ENCODE data around the gene BRWD1.

GRCh38 chr21:39182484-39183271, 130.8 kb downstream of the BRWD1 start:
- TF ChIP-seq, protein P1, sequence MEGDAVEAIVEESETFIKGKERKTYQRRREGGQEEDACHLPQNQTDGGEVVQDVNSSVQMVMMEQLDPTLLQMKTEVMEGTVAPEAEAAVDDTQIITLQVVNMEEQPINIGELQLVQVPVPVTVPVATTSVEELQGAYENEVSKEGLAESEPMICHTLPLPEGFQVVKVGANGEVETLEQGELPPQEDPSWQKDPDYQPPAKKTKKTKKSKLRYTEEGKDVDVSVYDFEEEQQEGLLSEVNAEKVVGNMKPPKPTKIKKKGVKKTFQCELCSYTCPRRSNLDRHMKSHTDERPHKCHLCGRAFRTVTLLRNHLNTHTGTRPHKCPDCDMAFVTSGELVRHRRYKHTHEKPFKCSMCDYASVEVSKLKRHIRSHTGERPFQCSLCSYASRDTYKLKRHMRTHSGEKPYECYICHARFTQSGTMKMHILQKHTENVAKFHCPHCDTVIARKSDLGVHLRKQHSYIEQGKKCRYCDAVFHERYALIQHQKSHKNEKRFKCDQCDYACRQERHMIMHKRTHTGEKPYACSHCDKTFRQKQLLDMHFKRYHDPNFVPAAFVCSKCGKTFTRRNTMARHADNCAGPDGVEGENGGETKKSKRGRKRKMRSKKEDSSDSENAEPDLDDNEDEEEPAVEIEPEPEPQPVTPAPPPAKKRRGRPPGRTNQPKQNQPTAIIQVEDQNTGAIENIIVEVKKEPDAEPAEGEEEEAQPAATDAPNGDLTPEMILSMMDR (IDR thresholded peaks at IDR 0.05 in 8 of 11, conservative IDR thresholded peaks at IDR 0.05 in 3 of 11) = no peak
- TF ChIP-seq POLR2A (IDR thresholded peaks at IDR 0.05) = no peak
